ENCODE results near the gene CRYBG1.

- TF ChIP-seq POLR2A (IDR thresholded peaks at IDR 0.05), result no peak
- no peak for TF ChIP-seq CTCF (IDR thresholded peaks at IDR 0.05)
Observed at GRCh38 chr6:106466211-106466610, 105.7 kb downstream of the CRYBG1 start.

Data from body of pancreas (tissue), 4 donors.